Lower leg skin (tissue), 3 donors: ENCODE measurements around the gene JKAMP.

ENCODE experiments used
- CTCF ChIP-seq, 3 donors: fragments of 450-650 bp; IDR thresholded peaks; one replicate each; pipeline ENCODE4 v1.5.1; 2016; ENCODE audit warnings: antibody characterized with exemption in 3 of 3, mild to moderate bottlenecking in 3 of 3, moderate library complexity in 2 of 3
- POLR2A ChIP-seq, 2 donors: fragments of 450-650 bp; IDR thresholded peaks; one replicate each; pipeline ENCODE4 v1.6.1; 2016 to 2017; ENCODE audit warnings: antibody characterized with exemption in 2 of 2, mild to moderate bottlenecking in 1 of 2, moderate library complexity in 1 of 2

- TF ChIP-seq CTCF (IDR thresholded peaks at IDR 0.05) (no peak), POLR2A (IDR thresholded peaks at IDR 0.05) (no peak)
Measured at GRCh38 chr14:59529189-59529588, 44.9 kb downstream of the JKAMP start.
